Small intestine (tissue), 7 donors: ENCODE results near the gene ANO7. TPM values are rescaled to one million over a fixed set of nuclear protein-coding genes. Genes with fewer than 3 reads are reported as not detected.
A peak's percentile ranks its signal among the peaks of the same experiment; 100 is the strongest.

Experiments used
- DNase-seq, 2 donors: peaks; one replicate each; pipeline versions ENCODE4 v3.0.0 to v3.0.0-alpha.2; 2013
- FAIRE-seq: peaks from 2 replicates; lab custom pipeline; 2012; peaks lifted over from hg19 to GRCh38; lab: Jason Lieb, UNC
- H3K27ac ChIP-seq, 3 donors: one replicate each; pipeline ENCODE4 v1.5.1; 2013; ENCODE audit warnings: low read length in 2 of 3, mild to moderate bottlenecking in 2 of 3, control low read depth in 1 of 3, inconsistent platforms in 1 of 3, low read depth in 1 of 3, moderate library complexity in 1 of 3
- H3K27me3 ChIP-seq, 3 donors: one replicate each; pipeline ENCODE4 v1.6.1; 2013; ENCODE audit warnings: low read length in 3 of 3, inconsistent platforms in 1 of 3; ENCODE audit not compliant: control insufficient read depth in 3 of 3, insufficient read depth in 3 of 3
- H3K36me3 ChIP-seq, 3 donors: one replicate each; pipeline ENCODE4 v1.6.1; 2013; ENCODE audit warnings: low read length in 3 of 3, inconsistent platforms in 1 of 3, low read depth in 1 of 3, mild to moderate bottlenecking in 1 of 3, moderate library complexity in 1 of 3; ENCODE audit not compliant: control insufficient read depth in 3 of 3, insufficient read depth in 2 of 3
- H3K4me1 ChIP-seq, 3 donors: one replicate each; pipeline ENCODE4 v1.6.1; 2013; ENCODE audit warnings: low read length in 2 of 3, inconsistent platforms in 1 of 3, low read depth in 1 of 3, mild to moderate bottlenecking in 1 of 3, moderate library complexity in 1 of 3; ENCODE audit not compliant: control insufficient read depth in 3 of 3, insufficient read depth in 2 of 3
- H3K4me3 ChIP-seq, 3 donors: one replicate each; pipeline ENCODE4 v1.5.1; 2013; ENCODE audit warnings: low read length in 3 of 3, control low read depth in 1 of 3, inconsistent platforms in 1 of 3, low read depth in 1 of 3, mild to moderate bottlenecking in 1 of 3, moderate library complexity in 1 of 3
- H3K9me3 ChIP-seq, 2 donors: one replicate each; pipeline ENCODE4 v1.6.1; 2013; ENCODE audit warnings: low read depth in 1 of 2, low read length in 1 of 2; ENCODE audit not compliant: control insufficient read depth in 2 of 2, insufficient read depth in 1 of 2
- WGBS, 3 donors: extraction: QIAGEN DNeasy Blood & Tissue Kit; methylation state at CpG; one replicate each; pipeline ENCODE4 v1.1.7; 2013; 5-methylcytosine and 5-hydroxymethylcytosine counted together
- polyA plus RNA-seq, 4 donors: library from polyadenylated mRNA; stranded (reverse) in 3 of 4; unstranded in 1 of 4; fragments of 200-250 nt in 3 of 4; fragments of 120-200 nt in 1 of 4; gene quantifications; one replicate each; pipeline versions ENCODE4 v1.2.1 to v1.2.3, GENCODE V29; 2013
- donor health status: healthy with polysubstance abuse.
- donor health status: control.
- donor health status: control.
- donor health status: Bipolar disorder and iron deficiency.
- donor health status: healthy.

ANO7 gene
- polyA plus RNA-seq, 4 donors: 1.1 to 40.0 (median 5.9) TPM

DNA sequence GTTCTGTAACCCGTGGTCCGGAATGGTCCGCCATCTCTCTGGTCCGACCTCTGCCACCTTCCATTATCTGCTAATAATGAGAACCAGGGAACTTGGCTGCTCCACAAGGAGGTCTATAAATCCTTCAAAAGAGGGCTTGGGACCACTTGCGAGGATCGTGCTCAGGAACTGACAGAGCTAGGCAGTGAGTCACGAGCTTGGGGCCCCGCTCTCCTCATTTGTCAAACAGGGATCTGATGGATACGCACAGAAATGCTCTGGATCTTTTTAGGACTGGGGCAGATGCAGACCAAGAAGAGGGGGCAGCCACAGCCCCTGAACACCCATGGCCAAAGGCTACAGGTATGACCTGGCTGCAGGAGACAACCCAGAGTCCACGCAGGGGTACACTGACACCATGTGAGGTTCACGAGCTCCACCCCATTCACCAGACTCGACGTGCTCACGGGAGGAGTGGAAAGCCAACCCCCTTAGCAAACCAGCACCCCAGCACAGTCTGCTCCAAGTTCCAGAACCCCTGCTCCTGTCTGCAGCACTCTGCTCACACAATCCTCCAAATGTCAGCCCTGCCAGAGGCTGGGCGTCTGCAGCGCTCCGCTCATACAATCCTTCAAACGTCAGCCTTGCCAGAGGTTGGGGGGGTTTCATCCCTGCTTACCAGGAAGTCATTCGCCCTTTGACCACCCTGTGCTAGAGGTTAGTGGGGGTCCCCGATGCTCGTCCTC lies 45.8 kb downstream of the ANO7 start:
- no peak for FAIRE-seq
- peaks cover 41 to 96% (median 64%) of the 10 kb centered on the region in 3 donors for H3K36me3 ChIP-seq
- no peaks in the 10 kb centered on the region for H3K9me3 ChIP-seq
- H3K4me3 ChIP-seq: no peak overlapping the region
- H3K27me3 ChIP-seq: no peaks in the 10 kb centered on the region
- DNase-seq: no peak
- 87 to 88% (median 88%) methylated on average over 21 of the region's 21 CpGs for WGBS, 3 donors
- H3K27ac ChIP-seq: no peak overlapping the region
- H3K4me1 ChIP-seq: peaks cover 0 to 5% (median 0%) of the 10 kb centered on the region in 3 donors

GRCh38 chr2:241234962-241235740 lies 46.7 kb downstream of the ANO7 start:
- no peak overlapping the region for H3K27ac ChIP-seq
- no peaks in the 10 kb centered on the region for H3K9me3 ChIP-seq
- FAIRE-seq (no peak), DNase-seq (no peak)
- WGBS, 3 donors: 86 to 90% (median 88%) methylated on average over 26 of the region's 26 CpGs
- no peak overlapping the region for H3K4me3 ChIP-seq
- H3K27me3 ChIP-seq: no peaks in the 10 kb centered on the region
- peaks cover 0 to 5% (median 0%) of the 10 kb centered on the region in 3 donors for H3K4me1 ChIP-seq
- peaks cover 39 to 96% (median 64%) of the 10 kb centered on the region in 3 donors for H3K36me3 ChIP-seq

DNA sequence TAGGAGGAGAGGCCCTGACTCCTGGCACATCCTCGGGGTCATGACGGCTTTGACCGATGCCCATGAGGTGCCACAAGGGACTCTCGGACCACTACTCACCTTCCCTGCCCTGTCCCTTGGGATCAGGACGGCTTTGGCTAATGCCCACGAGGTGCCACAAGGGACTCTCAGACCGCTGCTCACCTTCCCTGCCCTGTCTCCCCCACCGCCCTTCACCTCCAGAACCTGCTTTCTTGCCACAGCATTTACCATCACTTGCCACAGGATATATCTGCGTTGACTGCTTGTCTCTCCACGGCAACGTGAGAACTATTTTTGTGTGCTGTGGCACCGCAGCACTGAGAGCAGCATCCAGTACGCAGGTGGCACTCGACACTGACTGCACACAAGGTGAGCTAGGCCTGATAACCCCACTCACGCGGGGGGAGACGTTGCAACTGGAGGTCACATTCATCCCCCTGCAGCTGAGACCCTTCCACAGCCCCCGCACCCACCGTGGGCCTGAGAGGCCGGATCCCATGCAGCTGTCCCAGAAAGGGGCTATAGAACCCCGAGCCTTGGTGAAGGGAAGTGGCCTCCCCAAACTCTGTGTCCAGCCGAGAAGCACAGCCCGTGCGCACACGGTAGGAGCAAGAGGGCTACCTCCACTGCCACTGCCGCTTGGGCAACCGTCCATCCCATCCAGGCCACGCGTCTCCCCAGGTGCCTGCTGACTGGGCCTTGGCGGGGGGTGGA lies 47.5 kb downstream of the ANO7 start:
- WGBS, 3 donors: 91 to 93% (median 91%) methylated on average over 30 of the region's 30 CpGs
- Histone ChIP-seq H3K36me3 (peaks cover 38 to 95% (median 59%) of the 10 kb centered on the region in 3 donors), H3K27ac (no peak overlapping the region), H3K4me3 (no peak overlapping the region), H3K27me3 (no peaks in the 10 kb centered on the region), H3K4me1 (peaks cover 0 to 5% (median 0%) of the 10 kb centered on the region in 3 donors), H3K9me3 (no peaks in the 10 kb centered on the region)
- FAIRE-seq (no peak), DNase-seq (no peak)

GRCh38 chr2:241237047-241237446 lies 48.6 kb downstream of the ANO7 start:
- 93 to 97% (median 96%) methylated on average over 6 of the region's 6 CpGs for WGBS, 3 donors
- DNase-seq: no peak
- Histone ChIP-seq H3K4me1 (peaks cover 0 to 5% (median 0%) of the 10 kb centered on the region in 3 donors), H3K4me3 (no peak overlapping the region), H3K27me3 (no peaks in the 10 kb centered on the region), H3K27ac (no peak overlapping the region), H3K9me3 (no peaks in the 10 kb centered on the region), H3K36me3 (peaks cover 37 to 87% (median 59%) of the 10 kb centered on the region in 3 donors)
- no peak for FAIRE-seq

GRCh38 chr2:241237949-241238371 lies 49.5 kb downstream of the ANO7 start:
- no peaks in the 10 kb centered on the region for H3K9me3 ChIP-seq
- H3K4me1 ChIP-seq: peaks cover 0 to 5% (median 0%) of the 10 kb centered on the region in 3 donors
- no peak overlapping the region for H3K4me3 ChIP-seq
- WGBS, 3 donors: 81 to 90% (median 87%) methylated on average over 12 of the region's 12 CpGs
- FAIRE-seq: no peak
- H3K36me3 ChIP-seq: peaks cover 42 to 86% (median 67%) of the 10 kb centered on the region in 3 donors
- no peak overlapping the region for H3K27ac ChIP-seq
- no peaks in the 10 kb centered on the region for H3K27me3 ChIP-seq
- no peak for DNase-seq

GRCh38 chr2:241238693-241239198 lies 50.3 kb downstream of the ANO7 start:
- FAIRE-seq (no peak), DNase-seq (peak in 1 of 2 donors; percentile 43)
- no peaks in the 10 kb centered on the region for H3K9me3 ChIP-seq
- no peak overlapping the region for H3K27ac ChIP-seq
- H3K4me3 ChIP-seq: no peak overlapping the region
- WGBS, 3 donors: 63 to 80% (median 71%) methylated on average over 5 of the region's 5 CpGs
- H3K36me3 ChIP-seq: peaks cover 45 to 85% (median 65%) of the 10 kb centered on the region in 3 donors
- peaks cover 0 to 5% (median 0%) of the 10 kb centered on the region in 3 donors for H3K4me1 ChIP-seq
- H3K27me3 ChIP-seq: no peaks in the 10 kb centered on the region

DNA sequence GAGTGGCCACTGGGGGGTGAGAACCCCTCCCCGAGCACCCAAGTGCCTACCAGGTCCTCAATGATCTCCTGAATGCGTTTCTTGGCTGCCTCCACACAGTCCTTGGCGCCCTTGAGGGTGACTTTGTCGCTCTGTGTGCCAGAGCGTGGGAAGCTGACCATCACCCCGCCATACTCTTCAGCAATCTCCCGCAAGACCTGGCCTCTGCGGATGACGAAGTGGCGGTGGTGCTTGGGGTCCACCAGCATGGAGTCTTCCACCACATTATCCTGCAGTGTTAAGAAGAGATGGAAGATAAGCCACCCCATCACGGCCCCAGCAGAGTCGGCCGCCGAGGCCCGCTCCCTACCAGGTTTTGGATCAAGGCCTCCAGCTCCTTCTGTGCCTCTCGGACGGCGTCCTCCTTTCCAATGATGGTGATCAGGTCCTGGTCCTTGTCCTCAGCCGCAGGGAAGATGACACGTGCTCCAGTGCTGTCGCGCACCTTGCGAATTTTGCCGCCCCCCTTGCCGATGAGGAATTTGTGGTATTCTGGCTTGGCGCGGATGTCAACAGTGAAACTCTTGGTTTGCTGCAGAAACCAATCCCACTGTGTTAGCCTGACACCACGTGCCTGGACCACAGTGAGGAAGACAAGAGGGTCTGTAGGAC lies 51.2 kb downstream of the ANO7 start:
- peaks cover 48 to 80% (median 62%) of the 10 kb centered on the region in 3 donors for H3K36me3 ChIP-seq
- WGBS, 3 donors: 94 to 96% (median 95%) methylated on average over 28 of the region's 28 CpGs
- H3K27ac ChIP-seq: no peak overlapping the region
- H3K4me3 ChIP-seq: no peak overlapping the region
- no peaks in the 10 kb centered on the region for H3K9me3 ChIP-seq
- no peak for DNase-seq
- no peaks in the 10 kb centered on the region for H3K27me3 ChIP-seq
- H3K4me1 ChIP-seq: peaks cover 0 to 5% (median 0%) of the 10 kb centered on the region in 3 donors
- FAIRE-seq: no peak
